HCT116 (cell line): ENCODE data around the gene ACOXL.

Experiments used
- ELF1 ChIP-seq: IDR thresholded peaks from 2 replicates; pipeline ENCODE4 v1.6.1; 2012; ENCODE audit warnings: low read depth, borderline replicate concordance
- EZH2 ChIP-seq: fragments of 200-600 bp; sonication (generic); IDR thresholded peaks from 2 replicates; pipeline ENCODE4 v1.6.1; 2017; ENCODE audit warnings: antibody characterized with exemption, mixed run types
- EZH2phosphoT487 ChIP-seq: fragments of 200-600 bp; IDR thresholded peaks from 2 replicates; pipeline ENCODE4 v1.6.1; 2018; ENCODE audit warnings: antibody characterized with exemption, borderline replicate concordance
- FOSL1 ChIP-seq: IDR thresholded peaks from 2 replicates; pipeline ENCODE4 v1.6.1; 2012; ENCODE audit warnings: low read depth
- JUND ChIP-seq: IDR thresholded peaks from 2 replicates; pipeline ENCODE4 v1.6.1; 2012
- POLR2A ChIP-seq: IDR thresholded peaks from 2 replicates; pipeline ENCODE4 v1.7.0; 2011; ENCODE audit warnings: borderline replicate concordance; ENCODE audit not compliant: insufficient read depth, insufficient read length; ENCODE audit errors: extremely low read depth
- POLR2AphosphoS5 ChIP-seq: IDR thresholded peaks from 2 replicates; pipeline ENCODE4 v1.6.1; 2011; ENCODE audit warnings: mild to moderate bottlenecking, low read depth, low read length, moderate library complexity
- SP1 ChIP-seq: IDR thresholded peaks from 2 replicates; pipeline ENCODE4 v1.6.1; 2012; ENCODE audit warnings: low read depth
- TCF7L2 ChIP-seq: IDR thresholded peaks from 2 replicates; pipeline ENCODE4 v1.7.0; 2011; ENCODE audit warnings: borderline replicate concordance, inconsistent platforms; ENCODE audit not compliant: insufficient read depth, insufficient read length; ENCODE audit errors: extremely low read depth
- YY1 ChIP-seq: IDR thresholded peaks from 2 replicates; pipeline ENCODE4 v1.6.1; 2011; ENCODE audit warnings: low read length, low read depth, moderate library complexity, mild to moderate bottlenecking; ENCODE audit not compliant: insufficient replicate concordance; ENCODE audit errors: extremely low read depth
- TF ChIP-seq, protein P1 (sequence below), 3 experiments: fragments of 200-600 bp in 1 of 3; sonication (generic) in 1 of 3; IDR thresholded peaks in 2 of 3; conservative IDR thresholded peaks in 1 of 3; 2 replicates each; pipeline ENCODE4 v1.5.1; 2012 to 2017; ENCODE audit warnings: low read depth in 2 of 3, low read length in 2 of 3, antibody characterized with exemption in 1 of 3, borderline replicate concordance in 1 of 3, control low read depth in 1 of 3, mild to moderate bottlenecking in 1 of 3, mixed read lengths in 1 of 3, mixed run types in 1 of 3, moderate library complexity in 1 of 3; ENCODE audit not compliant: insufficient read depth in 1 of 3
- TF ChIP-seq, protein P2 (sequence below): IDR thresholded peaks from 2 replicates; pipeline ENCODE4 v1.6.1; 2012
- TF ChIP-seq, protein P3 (sequence below): IDR thresholded peaks from 2 replicates; pipeline ENCODE4 v1.6.1; 2012

DNA sequence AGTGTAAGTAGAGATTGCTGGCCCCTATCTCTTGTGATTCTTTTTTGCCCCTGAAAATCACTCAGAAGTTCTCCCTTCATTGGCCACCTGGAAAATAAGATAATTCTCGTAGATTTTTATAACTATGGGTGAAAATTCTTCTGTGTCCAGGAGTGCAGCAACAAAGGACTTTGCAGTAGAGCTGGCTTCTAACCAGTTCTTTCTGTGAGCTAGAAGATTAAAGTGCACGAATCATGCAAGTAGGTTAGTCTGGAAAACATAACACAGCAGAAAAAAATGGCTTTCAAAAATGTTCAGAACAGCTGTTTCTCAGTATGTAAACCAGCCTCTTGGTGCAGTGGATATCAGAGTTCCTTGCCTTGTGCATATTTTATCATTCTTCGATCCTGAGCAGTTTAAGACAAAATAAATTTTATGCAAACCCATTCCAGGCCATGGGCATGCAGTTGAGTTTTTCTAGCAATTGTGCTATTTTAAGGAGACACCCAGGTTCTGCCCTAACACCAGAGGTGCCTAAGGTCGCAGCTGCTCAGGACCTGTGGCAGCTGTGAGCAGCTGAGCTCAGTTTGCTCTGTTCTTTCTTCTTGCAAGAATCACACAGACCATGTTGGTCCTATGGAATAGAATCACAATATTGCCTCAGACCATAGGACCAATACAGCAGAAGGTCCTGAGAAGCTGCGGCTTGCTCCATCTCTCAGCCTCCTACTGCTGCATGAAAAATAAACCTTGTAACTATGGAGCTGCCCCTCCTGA is 307.4 kb downstream of the ACOXL start:
- TF ChIP-seq, protein P1, sequence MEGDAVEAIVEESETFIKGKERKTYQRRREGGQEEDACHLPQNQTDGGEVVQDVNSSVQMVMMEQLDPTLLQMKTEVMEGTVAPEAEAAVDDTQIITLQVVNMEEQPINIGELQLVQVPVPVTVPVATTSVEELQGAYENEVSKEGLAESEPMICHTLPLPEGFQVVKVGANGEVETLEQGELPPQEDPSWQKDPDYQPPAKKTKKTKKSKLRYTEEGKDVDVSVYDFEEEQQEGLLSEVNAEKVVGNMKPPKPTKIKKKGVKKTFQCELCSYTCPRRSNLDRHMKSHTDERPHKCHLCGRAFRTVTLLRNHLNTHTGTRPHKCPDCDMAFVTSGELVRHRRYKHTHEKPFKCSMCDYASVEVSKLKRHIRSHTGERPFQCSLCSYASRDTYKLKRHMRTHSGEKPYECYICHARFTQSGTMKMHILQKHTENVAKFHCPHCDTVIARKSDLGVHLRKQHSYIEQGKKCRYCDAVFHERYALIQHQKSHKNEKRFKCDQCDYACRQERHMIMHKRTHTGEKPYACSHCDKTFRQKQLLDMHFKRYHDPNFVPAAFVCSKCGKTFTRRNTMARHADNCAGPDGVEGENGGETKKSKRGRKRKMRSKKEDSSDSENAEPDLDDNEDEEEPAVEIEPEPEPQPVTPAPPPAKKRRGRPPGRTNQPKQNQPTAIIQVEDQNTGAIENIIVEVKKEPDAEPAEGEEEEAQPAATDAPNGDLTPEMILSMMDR (IDR thresholded peaks at IDR 0.05 in 2 of 3, conservative IDR thresholded peaks at IDR 0.05 in 1 of 3; ENCODE audit: borderline replicate concordance in 1 of 3, insufficient read depth in 1 of 3, low read depth in 2 of 3, low read length in 2 of 3): no peak
- TF ChIP-seq POLR2A (no peak), FOSL1 (no peak), TCF7L2 (no peak), JUND (no peak), SP1 (no peak), YY1 (no peak), ELF1 (no peak), EZH2phosphoT487 (no peak), POLR2AphosphoS5 (no peak), EZH2 (no peak)
- TF ChIP-seq, protein P2, sequence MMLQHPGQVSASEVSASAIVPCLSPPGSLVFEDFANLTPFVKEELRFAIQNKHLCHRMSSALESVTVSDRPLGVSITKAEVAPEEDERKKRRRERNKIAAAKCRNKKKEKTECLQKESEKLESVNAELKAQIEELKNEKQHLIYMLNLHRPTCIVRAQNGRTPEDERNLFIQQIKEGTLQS: no peak
- TF ChIP-seq, protein P3, sequence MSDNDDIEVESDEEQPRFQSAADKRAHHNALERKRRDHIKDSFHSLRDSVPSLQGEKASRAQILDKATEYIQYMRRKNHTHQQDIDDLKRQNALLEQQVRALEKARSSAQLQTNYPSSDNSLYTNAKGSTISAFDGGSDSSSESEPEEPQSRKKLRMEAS: no peak
